ENCODE data around the gene RBM20. TPM values are rescaled to one million over a fixed set of nuclear protein-coding genes. Genes with fewer than 3 reads are reported as not detected.

The RBM20 gene
- total RNA-seq, 1 experiment from 2014 or later: 0.10 TPM

DNA sequence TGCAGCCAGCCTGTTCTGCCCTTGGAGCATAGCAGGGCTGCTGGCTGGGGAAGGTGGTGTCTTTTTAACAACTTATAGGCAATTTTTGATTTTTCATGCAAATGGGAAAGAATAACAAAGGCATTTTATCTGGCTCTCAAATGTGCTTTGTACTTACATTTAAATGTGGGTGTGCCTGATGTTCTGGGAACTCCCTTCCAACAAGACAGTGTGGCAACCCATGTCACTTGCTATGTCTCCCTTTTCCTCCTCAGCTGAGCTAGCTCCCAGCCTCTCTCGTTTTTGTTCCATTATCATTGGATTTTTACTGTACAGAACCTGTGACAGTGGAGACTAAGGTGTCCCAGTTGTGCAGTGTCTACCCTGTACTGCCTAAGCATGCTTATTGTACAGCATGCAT, 134.1 kb downstream of the RBM20 start:
- ATAC-seq: no peak
- Histone ChIP-seq H3K27me3 (ENCODE audit: control insufficient read depth, insufficient read depth, low read length) (peaks cover 16% of the 10 kb centered on the region), H3K9me3 (ENCODE audit: control insufficient read depth, insufficient read depth, low read depth, low read length) (no peaks in the 10 kb centered on the region), H3K4me1 (ENCODE audit: control insufficient read depth, insufficient read depth, low read length) (peaks cover 7% of the 10 kb centered on the region; the same call in 1 of the 2 replicates), H3K4me3 (ENCODE audit: low read depth in 2 of 2, low read length in 2 of 2) (no peak overlapping the region), H3K27ac (ENCODE audit: low read length) (no peak overlapping the region), H3K36me3 (ENCODE audit: control insufficient read depth, insufficient read depth, low read length) (no peaks in the 10 kb centered on the region)
- ChIA-PET CTCF (no interaction called here), POLR2A (interaction anchor here (0.6 kb wide), 2 partner anchors 55 to 763 kb away, joined by 5 to 8 read pairs; no protein-coding TSS in a partner anchor)
- no TSS peak for BruUV-seq (replicated peaks)
- intact Hi-C loops (cut with micrococcal nuclease; ENCODE audit: unreplicated experiment) (no loop called here), in situ Hi-C loops (cut with HindIII; ENCODE audit: low pct_unique_long_range_greater_than_20kb, low sequenced_read_pairs) (no loop called here)
- no peak for DNase-seq (ENCODE audit: low read depth, low spot score)
- TF ChIP-seq, protein P1, sequence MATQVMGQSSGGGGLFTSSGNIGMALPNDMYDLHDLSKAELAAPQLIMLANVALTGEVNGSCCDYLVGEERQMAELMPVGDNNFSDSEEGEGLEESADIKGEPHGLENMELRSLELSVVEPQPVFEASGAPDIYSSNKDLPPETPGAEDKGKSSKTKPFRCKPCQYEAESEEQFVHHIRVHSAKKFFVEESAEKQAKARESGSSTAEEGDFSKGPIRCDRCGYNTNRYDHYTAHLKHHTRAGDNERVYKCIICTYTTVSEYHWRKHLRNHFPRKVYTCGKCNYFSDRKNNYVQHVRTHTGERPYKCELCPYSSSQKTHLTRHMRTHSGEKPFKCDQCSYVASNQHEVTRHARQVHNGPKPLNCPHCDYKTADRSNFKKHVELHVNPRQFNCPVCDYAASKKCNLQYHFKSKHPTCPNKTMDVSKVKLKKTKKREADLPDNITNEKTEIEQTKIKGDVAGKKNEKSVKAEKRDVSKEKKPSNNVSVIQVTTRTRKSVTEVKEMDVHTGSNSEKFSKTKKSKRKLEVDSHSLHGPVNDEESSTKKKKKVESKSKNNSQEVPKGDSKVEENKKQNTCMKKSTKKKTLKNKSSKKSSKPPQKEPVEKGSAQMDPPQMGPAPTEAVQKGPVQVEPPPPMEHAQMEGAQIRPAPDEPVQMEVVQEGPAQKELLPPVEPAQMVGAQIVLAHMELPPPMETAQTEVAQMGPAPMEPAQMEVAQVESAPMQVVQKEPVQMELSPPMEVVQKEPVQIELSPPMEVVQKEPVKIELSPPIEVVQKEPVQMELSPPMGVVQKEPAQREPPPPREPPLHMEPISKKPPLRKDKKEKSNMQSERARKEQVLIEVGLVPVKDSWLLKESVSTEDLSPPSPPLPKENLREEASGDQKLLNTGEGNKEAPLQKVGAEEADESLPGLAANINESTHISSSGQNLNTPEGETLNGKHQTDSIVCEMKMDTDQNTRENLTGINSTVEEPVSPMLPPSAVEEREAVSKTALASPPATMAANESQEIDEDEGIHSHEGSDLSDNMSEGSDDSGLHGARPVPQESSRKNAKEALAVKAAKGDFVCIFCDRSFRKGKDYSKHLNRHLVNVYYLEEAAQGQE (IDR thresholded peaks at IDR 0.05; ENCODE audit: insufficient read depth in 1 of 2, low read depth in 2 of 2, low read length in 1 of 2): no peak
- TF ChIP-seq TCF7L2 (IDR thresholded peaks at IDR 0.05; ENCODE audit: low read depth, low read length) (no peak), POLR2AphosphoS5 (IDR thresholded peaks at IDR 0.05; ENCODE audit: low read depth, low read length) (no peak), SIN3A (IDR thresholded peaks at IDR 0.05; ENCODE audit: borderline replicate concordance, insufficient read depth, low read depth, low read length) (no peak), CTCF (IDR thresholded peaks at IDR 0.05) (no peak)

GRCh38 chr10:110779489-110779888, 135.4 kb downstream of the RBM20 start:
- intact Hi-C loops (cut with micrococcal nuclease; ENCODE audit: unreplicated experiment): no loop called here
- in situ Hi-C loops (cut with HindIII; ENCODE audit: low pct_unique_long_range_greater_than_20kb, low sequenced_read_pairs): no loop called here
- CTCF ChIA-PET: no interaction called here
- POLR2A ChIA-PET: no interaction called here
- no peak overlapping the region for H3K27ac ChIP-seq (ENCODE audit: low read length)
- H3K9me3 ChIP-seq (ENCODE audit: control insufficient read depth, insufficient read depth, low read depth, low read length): no peaks in the 10 kb centered on the region
- DNase-seq (ENCODE audit: low read depth, low spot score) (no peak), ATAC-seq (no peak)
- peaks cover 16% of the 10 kb centered on the region for H3K27me3 ChIP-seq (ENCODE audit: control insufficient read depth, insufficient read depth, low read length)
- H3K4me1 ChIP-seq (ENCODE audit: control insufficient read depth, insufficient read depth, low read length): peaks cover 4% of the 10 kb centered on the region; the same call in 1 of the 2 replicates
- H3K4me3 ChIP-seq (ENCODE audit: low read depth in 2 of 2, low read length in 2 of 2): no peak overlapping the region
- no TSS peak for BruUV-seq (replicated peaks)
- H3K36me3 ChIP-seq (ENCODE audit: control insufficient read depth, insufficient read depth, low read length): no peaks in the 10 kb centered on the region
- TF ChIP-seq SIN3A (IDR thresholded peaks at IDR 0.05; ENCODE audit: borderline replicate concordance, insufficient read depth, low read depth, low read length) (no peak), TCF7L2 (IDR thresholded peaks at IDR 0.05; ENCODE audit: low read depth, low read length) (no peak), POLR2AphosphoS5 (IDR thresholded peaks at IDR 0.05; ENCODE audit: low read depth, low read length) (no peak), CTCF (IDR thresholded peaks at IDR 0.05) (no peak)
- TF ChIP-seq, protein P1 (IDR thresholded peaks at IDR 0.05; ENCODE audit: insufficient read depth in 1 of 2, low read depth in 2 of 2, low read length in 1 of 2): no peak

Measured in Panc1 (cell line).